KOPT-K1 (cell line): Measurements from ENCODE around the gene OR12D3.
"Not testable (repeated sequence)": the region's sequence is repeated elsewhere in the genome, so short reads cannot be mapped to it uniquely, and the experiment has no call there.

ENCODE experiments used
- H3K27ac ChIP-seq: fragments of 200-600 bp; sonication (generic); 2 replicates; pipeline ENCODE4 v1.5.1; 2016; ENCODE audit warnings: antibody characterized with exemption, mild to moderate bottlenecking, low read depth, low read length; ENCODE audit not compliant: poor library complexity, severe bottlenecking
- H3K36me3 ChIP-seq: fragments of 200-600 bp; sonication (generic); 2 replicates; pipeline ENCODE4 v1.5.1; 2017; ENCODE audit warnings: antibody characterized with exemption, mild to moderate bottlenecking, low read length, moderate library complexity; ENCODE audit not compliant: insufficient read depth
- H3K9me3 ChIP-seq: fragments of 200-600 bp; sonication (generic); 2 replicates; pipeline ENCODE4 v1.5.1; 2017; ENCODE audit warnings: antibody characterized with exemption, low read length, mild to moderate bottlenecking; ENCODE audit not compliant: insufficient read depth, poor library complexity, severe bottlenecking

OR12D3 gene

GRCh38 chr6:29375191-29375590 lies at the start of gene OR12D3:
TSS of gene OR12D3 (minus strand) at chr6:29375291. CDS start at chr6:29375287, 4 bp downstream.
- Histone ChIP-seq H3K9me3 (no peaks in the 10 kb centered on the region), H3K27ac (no peak within 1 kb of the TSS), H3K36me3 (no peaks in the 10 kb centered on the region)

- H3K27ac ChIP-seq = no peak overlapping the region
- H3K36me3 ChIP-seq = no peaks in the 10 kb centered on the region
- no peaks in the 10 kb centered on the region for H3K9me3 ChIP-seq
These were observed 49.5 kb upstream of the OR12D3 start for GRCh38 chr6:29424575-29424974.

- Histone ChIP-seq H3K36me3 (no peaks in the 10 kb centered on the region), H3K27ac (no peak overlapping the region)
These were observed 49.1 kb upstream of the OR12D3 start for GRCh38 chr6:29424168-29424567.

GRCh38 chr6:29419516-29419915 lies 44.4 kb upstream of the OR12D3 start:
- no peak overlapping the region for H3K27ac ChIP-seq
- H3K36me3 ChIP-seq = no peaks in the 10 kb centered on the region
- H3K9me3 ChIP-seq = no peaks in the 10 kb centered on the region

More at GRCh38 chr6:29424168-29424567, 49.1 kb upstream of the OR12D3 start:
- no peaks in the 10 kb centered on the region for H3K9me3 ChIP-seq

GRCh38 chr6:29414588-29414987 lies 39.5 kb upstream of the OR12D3 start, which contains the start of gene OR12D1:
TSS of gene OR12D1 (plus strand) at chr6:29414928.
- H3K9me3 ChIP-seq = peaks cover 14% of the 10 kb centered on the region
- no peak within 1 kb of the TSS for H3K27ac ChIP-seq
- H3K36me3 ChIP-seq = no peaks in the 10 kb centered on the region

GRCh38 chr6:29403801-29404200 lies 28.7 kb upstream of the OR12D3 start:
- Histone ChIP-seq H3K36me3 (no peaks in the 10 kb centered on the region), H3K9me3 (no peaks in the 10 kb centered on the region)

GRCh38 chr6:29399525-29399924 lies 24.4 kb upstream of the OR12D3 start:
- Histone ChIP-seq H3K9me3 (no peaks in the 10 kb centered on the region), H3K27ac (no peak overlapping the region), H3K36me3 (no peaks in the 10 kb centered on the region)

More at GRCh38 chr6:29403801-29404200, 28.7 kb upstream of the OR12D3 start:
- no peak overlapping the region for H3K27ac ChIP-seq

- H3K9me3 ChIP-seq = no peaks in the 10 kb centered on the region
- H3K36me3 ChIP-seq = no peaks in the 10 kb centered on the region
These were observed 20.2 kb upstream of the OR12D3 start, which contains the start of gene OR12D2 for GRCh38 chr6:29395331-29395730. TSS of gene OR12D2 (plus strand) at chr6:29395631. CDS start at chr6:29396700, 1,069 bp downstream.

GRCh38 chr6:29388533-29388932 lies 13.4 kb upstream of the OR12D3 start:
- Histone ChIP-seq H3K27ac (no peak overlapping the region), H3K36me3 (no peaks in the 10 kb centered on the region), H3K9me3 (no peaks in the 10 kb centered on the region)

More at GRCh38 chr6:29395331-29395730, 20.2 kb upstream of the OR12D3 start, which contains the start of gene OR12D2:
- H3K27ac ChIP-seq = no peak within 1 kb of the TSS

GRCh38 chr6:29376003-29376402 lies 912 bp upstream of the OR12D3 start:
- Histone ChIP-seq H3K36me3 (no peaks in the 10 kb centered on the region), H3K27ac (no peak overlapping the region), H3K9me3 (no peaks in the 10 kb centered on the region)

GRCh38 chr6:29368765-29369164 lies 6.3 kb downstream of the OR12D3 start, which contains the start of gene OR5V1:
TSS of gene OR5V1 (minus strand) at chr6:29368865. CDS start at chr6:29356195, 12,670 bp downstream.
- H3K9me3 ChIP-seq = no peaks in the 10 kb centered on the region
- H3K36me3 ChIP-seq = no peaks in the 10 kb centered on the region
- no peak within 1 kb of the TSS for H3K27ac ChIP-seq

GRCh38 chr6:29355603-29356002 lies 19.5 kb downstream of the OR12D3 start:
- Histone ChIP-seq H3K27ac (no peak overlapping the region), H3K9me3 (no peaks in the 10 kb centered on the region), H3K36me3 (no peaks in the 10 kb centered on the region)

- H3K27ac ChIP-seq = no peak overlapping the region
- no peaks in the 10 kb centered on the region for H3K9me3 ChIP-seq
- no peaks in the 10 kb centered on the region for H3K36me3 ChIP-seq
These were observed 20.1 kb downstream of the OR12D3 start for GRCh38 chr6:29354980-29355379.

GRCh38 chr6:29349348-29349747 lies 25.7 kb downstream of the OR12D3 start:
- H3K9me3 ChIP-seq, H3K27ac ChIP-seq, H3K36me3 ChIP-seq: not testable (repeated sequence)

GRCh38 chr6:29345380-29345779 lies 29.7 kb downstream of the OR12D3 start:
- no peaks in the 10 kb centered on the region for H3K9me3 ChIP-seq

GRCh38 chr6:29336269-29336668 lies 38.8 kb downstream of the OR12D3 start:
- Histone ChIP-seq H3K9me3 (no peaks in the 10 kb centered on the region), H3K27ac (no peak overlapping the region), H3K36me3 (no peaks in the 10 kb centered on the region)

More at GRCh38 chr6:29345380-29345779, 29.7 kb downstream of the OR12D3 start:
- Histone ChIP-seq H3K36me3 (no peaks in the 10 kb centered on the region), H3K27ac (no peak overlapping the region)
